Endothelial cell of hepatic sinusoid (primary cell): Measurements from ENCODE around the gene COL8A2.

Experiments used
- in situ Hi-C: cut with HindIII; loops from 2 replicates; pipeline ENCODE4 v1.10.0; 2017; ENCODE audit warnings: low sequenced_read_pairs

COL8A2 gene

DNA sequence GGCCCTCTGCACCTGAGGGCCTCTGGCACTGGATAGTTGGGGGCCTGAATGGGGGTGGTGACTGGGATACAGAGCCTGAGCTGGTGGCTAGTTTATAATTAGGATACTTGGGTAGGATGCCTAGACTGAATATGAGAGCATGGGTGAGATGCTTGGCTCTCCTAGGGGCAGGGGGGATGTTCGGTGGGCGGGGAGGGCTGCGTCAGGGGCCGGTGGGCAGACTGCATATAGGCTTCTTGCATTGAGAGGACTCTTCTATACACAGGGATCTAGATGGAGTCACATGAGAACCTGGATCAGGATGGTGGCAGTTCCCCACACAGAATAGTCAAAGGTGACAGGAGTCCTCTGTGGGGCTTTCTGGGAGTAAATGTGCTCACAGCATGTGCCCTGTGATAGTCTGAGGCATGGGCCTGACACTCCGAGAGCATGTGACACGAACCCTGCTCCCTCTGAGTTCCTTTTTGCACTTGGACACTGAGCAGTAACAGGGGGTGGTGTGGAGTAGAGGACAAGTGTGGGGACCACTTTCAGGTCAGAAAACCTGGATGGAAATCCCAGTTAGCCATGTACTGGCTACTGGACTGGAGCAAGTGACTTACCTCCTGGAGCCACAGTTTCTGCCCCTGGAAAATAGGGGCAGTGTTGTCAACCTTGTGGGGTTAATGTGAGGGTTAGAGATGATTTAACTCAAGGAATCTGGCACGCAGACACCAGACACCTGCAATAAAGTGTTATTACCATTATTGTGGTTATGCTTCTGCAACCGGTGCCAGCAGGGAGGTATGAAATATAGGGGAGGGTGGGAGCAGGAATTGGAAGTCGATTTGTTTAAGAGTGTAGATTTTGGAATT, 33.2 kb upstream of the COL8A2 start:
- in situ Hi-C loops = no loop called here

DNA sequence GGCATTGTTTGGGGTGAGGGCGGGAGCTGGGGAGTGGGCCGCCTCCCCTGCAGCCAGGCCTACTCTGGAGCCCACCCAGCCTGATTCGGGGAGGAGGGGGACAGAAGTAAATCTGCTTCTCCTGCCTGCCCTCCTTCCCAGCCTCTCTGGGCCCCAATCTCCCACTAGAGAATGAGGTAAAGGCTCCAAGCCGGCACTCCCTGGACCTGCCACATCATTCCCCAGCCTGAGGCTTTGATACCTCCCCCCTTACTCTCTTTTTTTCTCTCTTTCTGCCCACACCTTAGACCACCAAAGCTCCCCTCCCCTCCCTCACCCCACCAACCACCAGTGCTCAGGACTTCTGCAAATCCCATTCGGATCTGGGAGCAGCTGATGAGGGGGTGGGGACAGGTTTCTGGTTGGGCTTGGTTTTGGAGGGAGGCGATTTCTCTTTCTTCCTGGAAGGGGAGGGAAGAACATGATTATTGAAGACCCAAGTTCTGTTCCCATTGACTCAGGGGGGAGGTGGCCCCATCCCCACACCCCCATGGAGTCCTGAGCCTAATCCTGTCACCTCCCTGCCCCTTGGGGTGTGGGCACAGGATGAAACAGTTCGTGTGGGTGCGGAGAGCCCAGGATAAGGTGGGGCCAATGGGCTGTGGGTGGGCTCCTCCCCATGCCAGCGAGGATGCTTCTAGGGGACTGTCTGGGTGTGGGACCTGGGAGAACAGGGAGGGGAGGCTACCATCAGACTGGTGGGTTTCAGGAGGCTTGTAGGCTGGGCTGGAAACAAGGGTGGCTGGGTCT, 32.3 kb upstream of the COL8A2 start:
- in situ Hi-C loops = no loop called here

DNA sequence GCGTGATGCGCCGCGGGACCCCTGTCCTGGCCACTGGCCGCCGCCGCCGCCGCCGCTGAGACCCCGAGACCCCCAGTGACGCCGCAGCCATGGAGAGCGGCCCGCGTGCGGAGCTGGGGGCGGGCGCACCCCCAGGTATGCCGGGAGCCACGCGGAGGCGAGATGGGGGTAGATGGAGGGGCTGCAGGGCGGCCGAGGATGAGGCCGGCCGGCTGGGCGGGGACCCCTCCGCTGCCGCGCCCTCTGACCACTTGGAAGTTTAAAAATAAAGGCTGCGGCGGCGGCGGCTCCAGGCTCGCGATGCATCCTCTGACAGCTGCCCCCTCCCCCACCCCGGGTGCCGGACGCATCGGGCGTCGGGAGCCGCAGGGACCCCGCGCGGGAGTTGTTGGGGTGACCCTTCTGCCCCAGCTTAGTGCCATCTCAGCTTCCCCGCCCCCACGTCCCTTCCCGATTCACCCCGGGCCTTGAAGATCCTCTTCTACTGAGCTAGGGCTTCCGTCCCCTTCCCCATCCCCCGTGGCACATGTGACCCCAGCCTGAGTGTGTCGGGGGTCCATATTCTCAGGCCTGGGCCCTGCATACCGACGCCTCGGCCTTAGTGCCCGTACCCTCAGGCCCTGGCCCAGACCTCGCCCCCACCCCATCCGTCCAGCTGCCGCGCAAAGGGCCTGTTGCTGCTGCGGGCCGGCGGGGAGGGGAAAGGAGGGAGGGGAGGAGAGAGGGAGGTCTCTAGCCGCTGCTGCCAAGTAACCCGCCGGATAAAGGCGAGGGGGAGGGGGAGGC, 31.5 kb upstream of the COL8A2 start:
- in situ Hi-C loops = no loop called here

DNA sequence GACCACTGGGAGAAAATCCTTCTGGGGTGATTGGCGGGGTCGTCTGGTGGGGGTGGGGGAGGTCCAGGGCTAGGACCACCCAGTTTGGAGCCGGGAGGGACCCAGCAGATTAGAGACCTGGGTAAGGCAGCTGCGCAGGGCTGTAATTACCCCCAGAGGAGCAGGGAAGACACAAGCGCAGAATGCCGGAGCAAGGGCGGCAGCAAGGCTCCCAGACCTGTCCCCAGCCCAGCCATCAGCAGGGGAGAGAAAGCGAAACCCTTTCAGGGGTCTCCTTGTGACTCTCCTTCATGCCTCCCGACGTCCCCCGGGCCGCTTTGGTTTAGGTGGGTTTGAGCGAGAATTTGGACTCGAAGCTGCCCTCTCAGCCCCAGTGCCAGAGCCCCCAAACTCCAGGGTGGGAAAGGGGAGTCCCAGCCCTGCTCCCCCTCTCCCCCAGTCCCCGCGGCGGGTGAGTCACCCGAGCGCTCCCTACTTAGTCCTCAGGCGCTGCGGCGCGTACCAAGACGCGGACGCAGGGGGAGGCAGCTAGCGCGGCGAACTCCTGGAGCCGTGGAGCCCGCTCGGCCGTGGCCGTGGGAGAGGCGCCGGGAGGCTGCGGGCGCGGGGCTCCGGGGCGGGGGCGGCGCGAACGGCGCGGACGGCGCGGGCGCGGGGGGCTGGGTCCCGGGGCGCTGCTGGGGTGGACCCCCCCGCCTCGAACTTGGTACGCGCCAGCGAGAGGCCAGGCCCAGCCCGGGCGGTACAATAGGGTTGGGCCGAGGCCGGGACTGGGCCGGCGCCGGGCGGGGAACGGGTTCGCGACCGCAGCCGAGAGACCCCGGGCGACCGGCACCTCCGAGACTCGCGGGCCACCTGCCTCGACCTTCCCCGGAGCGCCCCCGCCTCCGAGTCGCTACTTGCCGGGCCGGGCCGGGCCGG, 30.6 kb upstream of the COL8A2 start, which contains the start of gene MAP7D1:
MAP7D1 (plus strand) TSS at position 753 of the 921 bp plus-strand sequence. CDS start 258 bp downstream, outside the sequence.
- in situ Hi-C loops = no loop called here

GRCh38 chr1:36154765-36155407, 29.9 kb upstream of the COL8A2 start:
- in situ Hi-C loops = no loop called here

DNA sequence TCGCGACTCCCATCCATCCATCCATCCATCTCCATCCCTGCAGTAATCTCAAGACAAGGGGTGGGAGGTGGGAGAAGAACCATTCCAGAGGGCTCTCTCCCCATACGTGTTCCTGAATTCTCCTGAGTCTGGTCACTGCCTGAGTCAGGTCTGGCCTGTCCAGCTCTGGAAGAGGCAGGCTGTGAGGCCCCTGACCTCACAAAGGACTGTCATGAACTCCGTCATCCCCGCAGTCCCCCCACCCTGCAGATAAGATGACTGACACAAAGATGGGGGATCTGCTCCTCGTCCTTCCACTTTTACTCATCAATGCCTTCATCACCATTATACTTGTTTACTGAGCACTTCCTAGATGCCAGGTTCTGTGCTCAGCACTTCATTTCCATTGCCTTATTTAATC, 29.3 kb upstream of the COL8A2 start:
- in situ Hi-C loops = no loop called here

DNA sequence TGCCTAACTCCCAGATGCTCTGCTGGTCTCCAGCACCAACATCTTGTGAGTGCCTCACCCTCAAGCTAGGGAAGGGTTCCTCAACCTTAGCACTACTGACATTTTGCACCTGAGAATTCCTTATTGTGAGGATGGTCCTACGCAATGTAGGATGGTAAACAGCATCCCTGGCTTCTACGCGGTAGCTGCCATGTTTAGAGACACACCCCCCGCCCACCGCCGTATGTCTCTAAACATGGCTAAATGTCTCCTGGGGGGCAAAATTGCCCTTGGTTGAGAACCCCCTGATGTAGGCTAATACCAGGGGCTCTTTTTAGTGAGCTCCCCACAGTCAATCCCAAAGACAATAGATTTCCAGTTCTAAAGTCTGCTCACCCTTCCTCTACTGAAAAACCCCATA, 28.5 kb upstream of the COL8A2 start:
- in situ Hi-C loops = no loop called here

DNA sequence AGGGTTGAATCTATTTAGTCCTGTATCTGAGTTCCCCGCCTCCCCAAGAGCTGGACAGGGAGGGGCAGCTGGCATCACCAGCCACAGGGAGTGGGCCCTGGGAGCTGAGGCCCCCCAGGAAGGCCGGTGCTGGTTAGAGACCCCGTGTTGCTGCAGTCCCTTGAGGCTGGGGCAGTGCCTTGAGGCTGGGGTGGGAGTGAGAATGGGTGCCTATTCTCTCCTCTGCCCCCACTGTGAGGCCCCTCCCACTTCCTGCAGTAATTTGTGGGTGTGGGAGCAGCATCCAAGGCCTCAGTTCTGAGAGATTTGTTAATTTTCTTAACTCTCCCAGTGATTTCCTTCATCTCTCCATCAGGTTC, 26.8 kb upstream of the COL8A2 start:
- in situ Hi-C loops = no loop called here

- in situ Hi-C loops = no loop called here
These were observed 26.3 kb upstream of the COL8A2 start for GRCh38 chr1:36151134-36151844.

GRCh38 chr1:36150296-36151133, 25.5 kb upstream of the COL8A2 start:
- in situ Hi-C loops = no loop called here

DNA sequence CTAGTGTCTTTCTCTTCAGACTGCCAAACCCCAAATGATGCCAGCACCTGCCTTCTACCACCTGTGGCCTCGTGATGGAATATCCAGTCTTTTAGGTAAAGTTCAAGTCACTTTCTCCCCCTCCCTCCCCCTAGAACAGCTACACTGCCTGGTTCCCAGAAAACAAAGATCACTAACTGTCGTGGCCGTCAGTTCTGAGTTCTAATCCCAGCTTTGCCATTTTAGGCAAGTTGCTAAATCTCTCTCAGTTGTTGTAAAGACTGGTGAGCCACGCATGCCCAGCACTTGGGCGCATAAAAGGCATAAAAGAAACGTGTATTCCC, 24.9 kb upstream of the COL8A2 start:
- in situ Hi-C loops = no loop called here

GRCh38 chr1:36149237-36149972, 24.4 kb upstream of the COL8A2 start, which contains the start of gene TRAPPC3:
Gene TRAPPC3, minus strand, starts transcription at chr1:36149486. Its CDS starts 108 bp downstream, at chr1:36149378.
- in situ Hi-C loops = no loop called here

GRCh38 chr1:36148821-36149236, 23.8 kb upstream of the COL8A2 start:
- in situ Hi-C loops = no loop called here

GRCh38 chr1:36144413-36144812, 19.4 kb upstream of the COL8A2 start:
- in situ Hi-C loops = no loop called here

- in situ Hi-C loops = no loop called here
These were observed 18.4 kb upstream of the COL8A2 start for GRCh38 chr1:36143424-36143823.

- in situ Hi-C loops = no loop called here
These were observed 17.1 kb upstream of the COL8A2 start for GRCh38 chr1:36142121-36142520.

- in situ Hi-C loops = loop anchor here (5.0 kb wide), 1 partner anchor 38 kb away; no protein-coding TSS in a partner anchor
These were observed 14.5 kb upstream of the COL8A2 start for GRCh38 chr1:36139521-36139920.
